Right ventricle myocardium inferior (tissue), 1 donor: ENCODE data around the gene CELSR2. TPM values are rescaled to one million over a fixed set of nuclear protein-coding genes. Genes with fewer than 3 reads are reported as not detected.
A peak's percentile ranks its signal among the peaks of the same experiment; 100 is the strongest.
"Not testable (repeated sequence)": the region's sequence is repeated elsewhere in the genome, so short reads cannot be mapped to it uniquely, and the experiment has no call there.

ENCODE experiments used
- ATAC-seq: fragments of 200-7000 bp; cut with Tn5 transposase; one replicate; pipeline ENCODE4 v1.9.1; 2020; ENCODE audit warnings: mild to moderate bottlenecking, moderate library complexity
- DNase-seq: peaks from one replicate; pipeline ENCODE4 v3.0.0; 2021; ENCODE audit errors: missing footprints
- intact Hi-C: fragments of 100-400 bp; cut with DNase I; formaldehyde crosslinking; loops from one replicate; pipeline ENCODE4 v1.11.0; 2022
- long read RNA-seq: library from polyadenylated mRNA; unstranded; transcript quantifications from one replicate; pipeline ENCODE4 v2.0.0, GENCODE V29; 2021
- total RNA-seq: library from RNA; stranded (reverse); fragmentation: NEBNext Ultra II Directional; extraction: Animal tissue kit (Norgen Biotek cat#: 25700); gene quantifications from one replicate; pipeline ENCODE4 v1.2.1, GENCODE V29; 2021
- donor health status: DM: no; HTN: yes; CAD: no; lungs with severe emphysema.

CELSR2 gene
- 6.5 TPM for total RNA-seq
- long read RNA-seq, partial matches to known transcripts, result 3 of 3 reads
- long read RNA-seq, other reads (novel, unspliced or antisense), result 0 of 3 reads

- peak; percentile 80 for DNase-seq
- intact Hi-C loops, result no loop called here
- peak; percentile 70 for ATAC-seq
Measured at GRCh38 chr1:109248797-109249629, at the start of gene CELSR2. TSS of gene CELSR2 (plus strand) at chr1:109249539. CDS start at chr1:109250080, 541 bp downstream.

GRCh38 chr1:109199710-109200109 is 49.6 kb upstream of the CELSR2 start:
- intact Hi-C loops, result no loop called here
- DNase-seq, result no peak
- no peak for ATAC-seq

GRCh38 chr1:109201123-109201703 is 48.1 kb upstream of the CELSR2 start:
- intact Hi-C loops, result no loop called here
- no peak for ATAC-seq
- DNase-seq, result no peak

- no peak for ATAC-seq
- no peak for DNase-seq
- intact Hi-C loops, result no loop called here
Measured at GRCh38 chr1:109204484-109204883, 44.9 kb upstream of the CELSR2 start.

- no peak for DNase-seq
- ATAC-seq, result no peak
- intact Hi-C loops, result no loop called here
Measured at GRCh38 chr1:109206339-109206738, 43.0 kb upstream of the CELSR2 start.

GRCh38 chr1:109207467-109208103 is 41.8 kb upstream of the CELSR2 start:
- intact Hi-C loops, result no loop called here
- ATAC-seq (no peak), DNase-seq (no peak)

GRCh38 chr1:109208394-109208793 is 40.9 kb upstream of the CELSR2 start:
- intact Hi-C loops, result no loop called here
- DNase-seq, result no peak
- ATAC-seq, result no peak

- ATAC-seq, result no peak
- intact Hi-C loops, result no loop called here
Measured at GRCh38 chr1:109208836-109209463, 40.4 kb upstream of the CELSR2 start.

GRCh38 chr1:109210058-109210457 is 39.3 kb upstream of the CELSR2 start:
- intact Hi-C loops, result no loop called here
- no peak for ATAC-seq

More at GRCh38 chr1:109208836-109209463, 40.4 kb upstream of the CELSR2 start:
- no peak for DNase-seq

GRCh38 chr1:109213345-109213823 is 36.0 kb upstream of the CELSR2 start:
- DNase-seq (no peak), ATAC-seq (no peak)
- intact Hi-C loops, result no loop called here

More at GRCh38 chr1:109210058-109210457, 39.3 kb upstream of the CELSR2 start:
- DNase-seq, result no peak

GRCh38 chr1:109213824-109214693 is 35.3 kb upstream of the CELSR2 start, which contains the start of gene SARS1:
TSS of gene SARS1 (plus strand) at chr1:109213918. CDS start at chr1:109213993, 75 bp downstream.
- ATAC-seq (peak; percentile 97), DNase-seq (peak; percentile 93)
- intact Hi-C loops, result loop anchor here (2.0 kb wide), 1 partner anchor 113 kb away; no protein-coding TSS in a partner anchor

- intact Hi-C loops, result loop anchor here (2.0 kb wide), 1 partner anchor 114 kb away; no protein-coding TSS in a partner anchor
- DNase-seq (no peak), ATAC-seq (peak; percentile 46)
Measured at GRCh38 chr1:109214695-109215623, 34.4 kb upstream of the CELSR2 start.

GRCh38 chr1:109216662-109217061 is 32.7 kb upstream of the CELSR2 start:
- ATAC-seq (no peak), DNase-seq (no peak)
- intact Hi-C loops, result no loop called here

- DNase-seq (no peak), ATAC-seq (no peak)
- intact Hi-C loops, result no loop called here
Measured at GRCh38 chr1:109218516-109218915, 30.8 kb upstream of the CELSR2 start.

- ATAC-seq, intact Hi-C loops: not testable (repeated sequence)
Measured at GRCh38 chr1:109221201-109221600, 28.1 kb upstream of the CELSR2 start.

GRCh38 chr1:109225308-109225707 is 24.0 kb upstream of the CELSR2 start:
- no peak for ATAC-seq
- intact Hi-C loops, result no loop called here
- no peak for DNase-seq

More at GRCh38 chr1:109221201-109221600, 28.1 kb upstream of the CELSR2 start:
- not testable (repeated sequence) for DNase-seq
